ENCODE data around the gene SLC15A5.

SLC15A5 gene, protein sequence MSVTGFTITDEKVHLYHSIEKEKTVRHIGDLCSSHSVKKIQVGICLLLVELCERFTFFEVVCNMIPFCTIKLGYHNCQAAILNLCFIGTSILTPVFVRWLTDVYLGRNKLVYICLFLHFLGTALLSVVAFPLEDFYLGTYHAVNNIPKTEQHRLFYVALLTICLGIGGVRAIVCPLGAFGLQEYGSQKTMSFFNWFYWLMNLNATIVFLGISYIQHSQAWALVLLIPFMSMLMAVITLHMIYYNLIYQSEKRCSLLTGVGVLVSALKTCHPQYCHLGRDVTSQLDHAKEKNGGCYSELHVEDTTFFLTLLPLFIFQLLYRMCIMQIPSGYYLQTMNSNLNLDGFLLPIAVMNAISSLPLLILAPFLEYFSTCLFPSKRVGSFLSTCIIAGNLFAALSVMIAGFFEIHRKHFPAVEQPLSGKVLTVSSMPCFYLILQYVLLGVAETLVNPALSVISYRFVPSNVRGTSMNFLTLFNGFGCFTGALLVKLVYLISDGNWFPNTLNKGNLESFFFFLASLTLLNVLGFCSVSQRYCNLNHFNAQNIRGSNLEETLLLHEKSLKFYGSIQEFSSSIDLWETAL

DNA sequence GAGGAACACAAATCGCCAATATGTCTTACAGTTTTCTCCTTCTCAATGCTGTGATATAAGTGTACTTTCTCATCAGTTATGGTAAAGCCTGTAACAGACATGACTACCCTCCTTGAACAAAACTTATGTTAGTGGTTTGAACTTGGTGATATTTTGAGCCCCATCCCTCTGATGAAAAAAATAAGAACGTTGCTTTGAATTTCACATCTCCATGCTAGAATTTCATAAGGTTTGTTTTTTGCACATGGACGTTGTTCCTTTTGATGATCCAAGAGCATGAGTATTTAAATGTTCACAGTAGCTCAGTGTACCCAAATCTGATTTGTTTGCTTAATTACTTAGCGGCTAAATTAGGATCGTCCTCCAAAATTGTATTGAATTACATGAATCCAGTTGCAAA is at the start of gene SLC15A5:
Gene SLC15A5 (minus strand): TSS at position 101 of the 400 bp plus-strand sequence. CDS start 0 bp downstream, at position 101.
- DNase-seq (ENCODE audit: low read depth, low spot score) = no peak

DNA sequence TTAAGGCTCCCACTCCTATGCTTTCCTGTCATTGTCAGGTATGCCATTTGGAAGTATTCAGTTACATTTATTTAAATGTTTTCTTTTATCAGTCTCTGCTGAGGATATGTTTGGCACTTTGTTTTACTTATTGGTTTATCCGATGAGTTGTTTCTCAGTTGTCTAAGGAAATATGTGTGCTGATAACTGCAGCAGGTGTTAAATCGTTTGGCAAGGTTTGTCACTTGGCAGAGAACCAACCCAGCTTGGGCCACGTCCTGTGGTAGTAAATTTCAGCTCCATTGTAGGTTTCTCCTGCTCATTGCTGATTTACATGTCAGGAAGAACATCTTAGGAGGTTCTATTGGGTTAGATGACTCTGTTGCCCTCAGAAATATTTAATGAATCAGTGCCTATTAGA is 47.9 kb upstream of the SLC15A5 start:
- DNase-seq (ENCODE audit: low read depth, low spot score) = no peak

DNA sequence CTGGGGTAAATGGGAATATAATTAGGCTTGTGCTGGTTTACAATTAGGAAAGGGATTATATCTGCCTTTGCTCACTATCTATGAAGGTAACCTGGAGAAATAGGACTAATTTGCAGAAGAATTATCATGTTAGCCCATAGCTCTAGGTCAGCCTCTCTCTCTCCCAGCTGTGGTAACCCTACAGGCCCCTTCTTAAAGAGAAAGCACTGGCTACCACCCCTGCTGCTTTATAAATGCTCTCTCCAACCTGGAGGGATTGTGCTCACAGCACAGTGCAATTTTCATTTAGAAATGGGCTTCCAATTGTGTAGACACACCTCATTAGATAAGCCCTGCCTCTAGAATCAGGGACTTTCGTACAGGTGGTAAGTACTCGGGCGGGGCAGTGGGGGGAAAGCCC is 47.3 kb upstream of the SLC15A5 start:
- no peak for DNase-seq (ENCODE audit: low read depth, low spot score)

DNA sequence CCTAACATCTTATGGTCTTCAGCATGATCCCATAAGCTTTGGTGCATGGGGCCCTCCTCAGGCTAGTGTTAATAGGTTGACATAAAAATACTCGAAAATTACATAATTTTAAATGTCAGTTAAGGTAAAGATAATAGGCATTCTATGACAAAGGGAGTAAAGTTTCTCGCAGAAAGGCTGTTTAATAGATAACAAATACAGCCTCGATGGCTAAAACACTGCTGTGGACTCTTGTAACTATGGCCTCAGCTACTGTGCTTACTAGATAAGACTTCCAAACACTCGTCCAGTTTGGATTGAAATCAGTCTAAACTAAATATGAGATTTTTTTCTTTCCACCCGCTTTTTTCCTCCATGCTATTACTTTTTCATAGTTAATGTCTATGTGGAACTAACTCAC is 46.8 kb upstream of the SLC15A5 start:
- DNase-seq (ENCODE audit: low read depth, low spot score) = no peak

DNA sequence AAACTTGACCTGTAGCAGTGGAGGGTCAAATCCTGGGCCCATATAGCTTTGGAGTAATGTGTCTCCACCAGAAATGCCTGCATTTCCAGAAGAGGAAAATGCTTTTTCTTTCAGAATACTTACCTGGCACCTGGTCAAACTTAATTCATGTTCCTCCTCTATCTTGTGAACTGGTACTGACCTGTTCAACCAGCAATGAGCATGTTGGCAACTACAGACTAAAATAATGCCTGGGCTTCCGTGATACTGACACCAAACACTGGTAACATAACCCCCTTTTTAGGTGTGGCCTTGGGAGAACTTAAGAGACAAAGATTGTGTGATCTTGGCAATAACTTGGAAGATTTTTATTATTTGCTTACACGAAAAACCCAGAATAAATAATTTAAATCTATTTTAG is 46.2 kb upstream of the SLC15A5 start:
- DNase-seq (ENCODE audit: low read depth, low spot score) = peak; percentile 5

DNA sequence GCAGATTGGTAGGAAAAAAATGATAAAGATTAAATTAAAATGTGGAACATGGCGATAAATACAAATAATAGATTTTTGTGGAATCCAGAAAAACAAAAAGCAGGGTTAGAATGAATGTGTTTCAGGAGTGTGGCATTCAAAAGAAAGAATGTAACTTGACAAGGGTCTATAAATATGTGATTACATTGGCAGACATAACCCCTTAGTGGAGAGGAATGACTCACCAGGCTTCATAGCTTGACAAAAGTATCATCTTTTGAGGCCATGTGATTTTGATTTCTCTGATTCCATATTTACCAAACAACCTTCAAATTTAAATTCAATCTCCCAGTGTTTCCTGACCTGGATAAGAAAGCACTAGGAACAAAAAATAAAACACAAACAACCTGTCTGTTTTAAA is 45.5 kb upstream of the SLC15A5 start:
- DNase-seq (ENCODE audit: low read depth, low spot score) = peak; percentile 57

DNA sequence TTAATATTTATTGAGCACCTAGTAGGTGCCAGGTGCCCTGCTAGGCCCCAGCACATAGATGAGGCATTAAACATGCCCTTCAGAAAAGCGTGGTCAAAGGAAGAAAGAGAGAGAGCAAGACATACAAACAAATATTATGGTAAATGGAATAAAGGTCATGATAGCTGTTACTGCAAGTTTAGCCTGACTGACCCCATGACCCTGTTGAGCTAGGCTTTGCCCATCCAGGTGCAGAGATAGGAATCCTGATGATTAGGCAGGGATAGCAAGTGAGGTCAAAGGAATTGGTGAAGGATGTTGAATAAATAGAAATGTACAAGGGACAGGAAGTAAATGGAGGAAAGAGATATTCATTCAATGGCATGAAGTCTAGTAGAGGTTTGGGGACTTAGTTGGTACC is 33.4 kb upstream of the SLC15A5 start:
- no peak for DNase-seq (ENCODE audit: low read depth, low spot score)

DNA sequence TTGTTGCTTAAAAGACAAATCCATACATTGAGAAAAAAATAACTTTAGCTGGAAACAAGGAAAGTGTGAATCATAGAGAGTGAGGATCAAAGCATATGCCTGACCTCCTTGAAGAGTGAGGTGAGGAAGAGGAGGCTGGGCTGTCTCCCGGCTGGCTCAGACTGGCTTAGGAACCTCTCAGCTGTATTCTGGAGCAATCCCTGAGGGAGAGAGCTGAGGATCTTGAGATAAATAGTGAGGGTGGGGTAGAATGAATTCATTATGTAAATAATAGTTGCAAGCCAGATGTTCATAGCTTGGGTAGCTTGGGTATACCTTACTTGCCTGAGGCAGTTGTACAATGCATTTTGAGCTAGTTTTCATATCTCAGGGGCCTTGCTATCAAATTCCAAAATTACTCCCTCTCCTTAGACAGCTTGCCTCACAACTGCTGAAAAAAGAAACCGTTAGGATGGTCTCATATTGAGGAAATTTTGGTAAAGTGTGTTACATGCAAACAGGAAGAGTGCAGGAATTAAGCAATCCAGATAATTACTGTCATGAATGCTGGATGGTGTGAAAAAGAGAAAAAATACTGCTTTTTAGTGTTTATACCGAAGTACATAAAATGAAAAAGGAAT is 30.5 kb upstream of the SLC15A5 start:
- no peak for DNase-seq (ENCODE audit: low read depth, low spot score)

DNA sequence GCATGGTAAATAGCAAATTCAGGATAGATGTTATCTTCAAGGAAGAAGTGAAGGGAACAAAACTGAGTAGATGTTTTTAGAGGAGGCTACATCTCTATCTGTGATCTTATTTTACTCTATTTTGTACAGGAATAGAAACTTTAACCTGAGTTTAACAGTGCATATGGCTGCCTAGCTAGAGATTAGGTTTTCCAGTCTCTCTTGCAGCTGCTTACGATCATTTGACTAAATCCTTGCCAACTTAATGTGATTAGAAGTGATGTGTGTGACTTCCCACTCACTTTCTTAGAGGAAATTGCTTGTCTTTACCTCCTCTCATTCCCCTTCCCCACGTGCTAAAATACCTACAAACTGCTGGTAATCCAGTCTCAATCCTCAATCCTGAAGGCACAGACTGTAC is 26.5 kb upstream of the SLC15A5 start:
- no peak for DNase-seq (ENCODE audit: low read depth, low spot score)

DNA sequence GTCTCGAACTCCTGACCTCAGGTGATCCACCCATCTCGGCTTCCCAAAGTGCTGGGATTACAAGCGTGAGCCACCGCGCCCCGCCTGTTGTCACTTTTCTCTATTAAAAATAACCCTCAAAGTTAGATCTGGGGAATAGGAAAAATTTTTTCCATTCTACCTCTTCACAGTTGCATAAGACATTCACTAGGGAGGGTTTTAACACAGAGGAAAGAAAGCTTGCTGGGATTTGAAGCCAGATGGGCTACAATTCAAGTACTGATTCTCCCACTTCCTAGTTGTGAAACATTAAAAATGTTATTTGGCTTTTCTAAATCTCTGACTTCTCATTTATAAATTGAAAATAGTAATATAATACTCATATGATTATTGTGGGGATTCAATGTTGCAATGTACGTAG is 23.3 kb upstream of the SLC15A5 start:
- DNase-seq (ENCODE audit: low read depth, low spot score) = no peak

DNA sequence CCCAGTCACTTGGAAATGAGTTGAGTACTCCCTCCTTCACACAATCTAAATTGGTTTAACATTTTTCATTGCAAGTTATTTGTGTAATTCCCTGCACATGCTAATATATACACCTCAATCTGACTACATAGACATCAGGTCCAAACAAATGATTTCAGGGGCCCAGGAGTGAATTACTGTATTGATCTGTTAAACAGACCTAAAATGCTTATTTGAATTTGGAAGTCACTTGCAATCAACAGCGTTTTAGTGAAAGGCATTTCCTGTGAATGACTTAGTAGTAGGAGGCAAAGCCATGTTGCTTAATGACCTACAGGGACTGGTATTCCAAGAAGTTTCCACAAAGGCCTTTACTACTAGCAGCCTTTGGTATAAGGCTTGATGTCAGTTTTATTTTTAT is 22.6 kb upstream of the SLC15A5 start:
- DNase-seq (ENCODE audit: low read depth, low spot score) = peak; percentile 7

DNA sequence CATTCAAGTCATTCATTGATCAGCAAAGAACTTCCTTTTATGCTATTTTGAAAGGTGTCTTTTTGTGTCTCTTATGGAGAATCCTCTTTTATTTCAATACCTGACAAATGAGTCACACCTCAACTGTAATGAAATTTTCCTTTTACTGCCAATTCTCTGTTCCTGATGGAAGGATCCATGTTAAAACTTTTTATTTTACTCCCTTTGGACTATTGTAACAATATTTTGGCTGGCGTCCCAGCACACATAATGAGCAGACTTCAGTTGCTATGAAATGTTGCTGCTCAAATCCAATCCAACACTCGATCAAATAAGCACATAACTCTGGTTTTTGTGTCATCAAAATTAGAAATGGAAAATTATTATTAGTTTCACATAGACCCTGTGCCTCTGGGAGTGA is 21.9 kb upstream of the SLC15A5 start:
- peak; percentile 18 for DNase-seq (ENCODE audit: low read depth, low spot score)

DNA sequence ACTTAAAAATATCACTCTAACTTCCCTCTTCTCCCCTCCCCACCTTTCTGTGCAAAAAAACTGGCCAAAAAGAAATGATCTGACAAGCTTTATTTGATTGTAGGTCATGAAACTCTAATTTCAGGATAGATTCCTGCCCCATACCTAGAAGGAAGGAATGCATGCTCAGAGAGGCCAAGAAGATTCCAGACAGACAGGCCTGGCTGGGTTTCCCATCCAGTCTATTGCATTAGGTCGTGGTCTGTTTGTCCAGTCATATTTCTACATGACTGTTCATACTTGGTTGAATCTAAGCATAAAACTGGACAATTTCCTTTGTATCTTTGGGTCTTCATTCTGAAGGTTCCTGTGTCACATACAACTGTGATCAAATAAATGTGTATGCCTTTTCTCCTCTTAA is 20.0 kb upstream of the SLC15A5 start:
- DNase-seq (ENCODE audit: low read depth, low spot score) = peak; percentile 5

DNA sequence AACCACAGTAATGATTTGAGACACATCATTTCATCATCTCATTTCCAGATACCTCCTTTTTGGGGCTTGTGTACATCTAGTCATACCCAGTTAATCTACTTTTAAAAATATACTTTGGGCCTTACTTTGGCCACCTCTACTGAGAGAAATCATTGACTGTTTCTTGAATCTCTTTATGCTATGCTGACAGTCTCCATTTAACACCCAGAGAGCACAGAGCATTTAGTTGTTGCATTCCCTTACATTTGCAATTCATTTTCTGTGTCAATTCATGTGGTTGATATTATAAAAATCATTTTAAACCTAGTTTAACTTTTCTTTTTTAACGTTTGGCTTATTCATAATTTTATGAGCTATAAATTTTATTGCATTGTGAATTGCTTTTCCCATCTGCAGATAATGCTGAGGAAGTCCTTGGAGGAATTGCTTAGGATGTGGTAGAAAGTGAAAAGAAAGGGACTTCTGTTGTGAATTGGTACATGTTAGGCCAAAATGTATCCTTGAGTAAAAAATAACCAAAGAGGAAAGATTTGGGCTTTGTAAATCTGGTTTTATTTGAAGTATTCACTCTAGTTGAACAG is 17.0 kb upstream of the SLC15A5 start:
- no peak for DNase-seq (ENCODE audit: low read depth, low spot score)

DNA sequence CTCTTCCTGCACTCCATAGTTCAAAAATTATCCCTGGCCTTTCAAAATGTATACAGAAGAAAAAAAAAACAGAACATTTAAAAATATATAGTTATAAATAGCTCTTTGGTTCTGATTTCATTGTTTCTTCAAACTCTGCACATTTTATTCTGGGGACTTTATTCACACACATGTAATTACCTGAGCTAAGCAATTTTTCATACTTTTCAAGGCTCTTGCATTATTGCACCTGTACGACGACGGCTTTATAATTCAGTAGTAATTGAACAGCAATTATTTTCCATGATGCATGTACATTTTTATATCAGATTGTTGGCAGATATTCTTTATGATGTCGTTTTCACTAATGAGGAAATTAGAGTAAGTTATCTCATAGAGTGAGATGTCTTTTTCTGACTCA is 13.5 kb upstream of the SLC15A5 start:
- no peak for DNase-seq (ENCODE audit: low read depth, low spot score)

DNA sequence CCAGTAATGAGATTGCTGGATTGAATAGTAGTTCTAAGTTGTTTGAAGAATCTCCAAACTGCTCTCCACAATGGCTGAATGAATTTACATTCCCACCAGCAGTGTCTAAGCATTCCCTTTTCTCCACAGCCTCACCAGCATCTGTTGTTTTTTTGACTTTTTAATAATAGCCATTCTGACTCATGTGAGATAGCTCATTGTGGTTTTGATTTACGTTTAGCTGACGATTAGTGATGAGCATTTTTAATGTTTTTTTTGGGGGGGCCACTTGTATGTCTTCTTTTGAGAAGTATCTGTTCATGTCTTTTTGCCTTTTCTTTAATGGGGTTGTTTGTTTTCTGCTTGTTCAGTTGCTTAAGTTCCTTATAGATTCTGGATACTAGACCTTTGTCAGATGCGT is 8.1 kb upstream of the SLC15A5 start:
- no peak for DNase-seq (ENCODE audit: low read depth, low spot score)

DNA sequence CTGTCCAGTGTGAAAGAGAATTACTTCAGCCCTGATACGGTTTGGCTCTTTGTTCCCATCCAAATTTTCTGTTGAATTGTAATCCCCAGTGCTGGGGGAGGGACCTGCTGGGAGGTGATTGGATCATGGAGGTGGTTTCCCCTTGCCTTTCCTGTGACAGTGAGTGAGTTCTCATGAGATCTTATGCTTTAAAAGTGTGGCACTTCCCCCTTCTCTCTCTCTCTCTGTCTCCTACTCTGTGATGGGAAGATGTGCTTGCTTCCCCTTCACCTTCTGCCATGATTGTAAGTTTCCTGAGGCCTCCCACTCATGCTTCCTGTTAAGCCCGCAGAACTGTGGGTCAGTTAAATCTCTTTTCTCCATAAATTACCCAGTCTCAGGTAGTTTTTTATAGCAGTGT is 5.5 kb upstream of the SLC15A5 start:
- no peak for DNase-seq (ENCODE audit: low read depth, low spot score)

DNA sequence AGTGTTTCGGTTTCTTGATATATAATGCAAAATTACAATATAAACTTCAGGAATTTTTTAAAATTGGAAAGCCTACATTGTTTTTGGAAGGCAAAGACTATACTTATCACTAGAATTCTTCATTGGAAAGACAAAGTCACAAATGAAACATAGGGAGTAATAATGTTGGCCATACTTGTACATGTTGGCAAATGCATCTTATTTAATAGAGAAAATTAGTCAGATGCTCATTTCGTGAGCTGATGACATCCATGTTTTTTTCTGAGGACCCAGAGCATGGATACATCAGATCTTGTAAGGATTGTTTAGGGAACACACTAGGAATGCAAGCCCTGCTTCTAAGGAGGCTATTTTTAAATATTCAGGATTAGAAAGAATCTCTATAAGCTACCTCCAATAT is 4.6 kb upstream of the SLC15A5 start:
- DNase-seq (ENCODE audit: low read depth, low spot score) = no peak

DNA sequence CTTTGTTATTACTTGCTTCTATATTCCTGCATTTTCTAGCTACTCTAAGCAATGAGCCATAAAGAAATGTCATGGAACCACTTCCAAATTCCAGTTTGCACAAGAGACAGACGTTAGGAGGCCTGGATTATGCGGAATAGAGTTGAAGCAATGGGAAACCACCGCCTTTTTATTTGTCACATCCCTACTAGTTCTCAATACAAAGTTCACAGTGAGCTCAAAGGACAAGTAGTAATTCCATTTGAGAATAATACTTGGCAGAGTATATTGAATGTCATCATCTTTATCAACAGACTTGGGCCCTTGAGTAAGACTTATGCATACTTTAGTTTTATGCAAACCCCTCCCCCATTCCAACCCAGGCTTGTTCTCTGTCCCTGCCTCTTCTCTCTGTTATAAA is 3.7 kb upstream of the SLC15A5 start:
- DNase-seq (ENCODE audit: low read depth, low spot score) = no peak

DNA sequence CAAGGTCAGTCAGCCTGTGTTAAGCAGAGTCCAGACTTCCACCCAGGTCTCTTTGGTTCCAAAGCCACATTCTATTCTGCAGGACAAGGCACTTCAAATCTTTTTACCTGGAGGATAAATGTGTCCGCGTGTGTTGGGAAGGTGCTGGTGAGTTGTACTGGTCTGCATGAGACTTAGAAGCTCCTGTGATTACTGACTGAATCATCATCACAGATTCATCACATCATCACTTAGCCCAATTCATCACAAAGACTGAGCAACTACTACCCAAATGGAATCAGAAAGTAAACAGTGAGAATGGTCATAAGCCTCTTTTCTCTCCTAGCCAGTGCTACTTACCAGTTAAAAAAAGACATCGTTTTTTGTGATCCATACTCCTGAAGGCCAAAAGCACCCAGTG is 5.3 kb downstream of the SLC15A5 start:
- no peak for DNase-seq (ENCODE audit: low read depth, low spot score)

DNA sequence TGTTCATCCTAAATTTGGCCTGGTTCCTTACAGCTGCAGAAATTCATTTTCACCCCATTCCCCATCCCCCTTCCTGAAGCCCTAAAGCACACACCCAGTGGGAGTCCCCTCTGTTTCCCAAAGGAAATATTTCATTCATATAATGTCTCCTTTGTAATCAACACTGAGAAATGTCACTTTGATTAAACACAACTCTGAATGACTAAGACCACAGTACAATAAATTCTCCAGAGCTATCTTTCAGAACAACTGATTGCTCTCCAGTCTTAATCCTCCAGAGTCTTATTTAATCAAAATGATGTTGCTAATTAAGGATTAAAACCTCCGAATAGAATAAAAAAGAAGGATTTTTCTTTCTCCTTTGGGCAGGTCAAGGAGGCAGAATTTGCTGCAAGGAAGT is 6.4 kb downstream of the SLC15A5 start:
- no peak for DNase-seq (ENCODE audit: low read depth, low spot score)

DNA sequence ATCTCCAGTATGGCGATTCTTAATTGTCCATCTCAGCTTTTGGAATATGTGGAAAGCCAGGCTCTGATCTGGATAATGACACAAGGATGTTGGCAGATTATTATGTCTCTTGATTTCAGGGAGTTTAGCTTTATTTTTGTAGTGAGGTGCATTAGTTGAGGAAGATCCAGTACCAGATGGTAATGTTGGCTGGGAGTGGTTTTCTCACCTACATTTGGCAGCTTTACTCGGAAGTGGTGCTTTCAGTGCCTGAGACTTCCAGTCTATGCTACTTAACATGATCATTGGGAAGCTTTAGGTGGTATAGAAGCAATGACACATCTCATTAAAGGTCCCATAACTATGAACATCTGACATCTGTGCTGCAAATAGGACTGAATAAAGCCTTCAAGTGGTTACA is 7.5 kb downstream of the SLC15A5 start:
- no peak for DNase-seq (ENCODE audit: low read depth, low spot score)

DNA sequence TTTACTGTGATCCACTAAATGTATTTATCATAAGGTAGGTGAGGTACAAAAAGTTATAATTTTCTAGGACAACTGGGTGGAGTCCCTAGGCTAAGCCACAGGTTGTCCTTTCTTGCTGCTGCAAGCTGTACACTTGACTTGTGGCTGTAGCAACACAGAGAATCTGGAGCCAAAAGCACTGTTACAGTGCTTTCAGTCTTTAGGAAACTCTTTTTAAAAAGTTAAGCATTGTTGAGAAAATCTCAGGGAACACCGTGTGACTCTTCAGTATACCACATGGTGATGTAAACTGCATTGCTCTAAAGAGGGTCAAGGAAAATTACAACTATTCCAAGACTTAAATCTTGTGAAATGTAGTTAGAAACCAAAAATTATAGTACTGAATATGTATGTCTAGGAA is 11.4 kb downstream of the SLC15A5 start:
- no peak for DNase-seq (ENCODE audit: low read depth, low spot score)

All from astrocyte of the hippocampus (primary cell).